ENCODE data around the gene LRSAM1. TPM values are rescaled to one million over a fixed set of nuclear protein-coding genes. Genes with fewer than 3 reads are reported as not detected.

LRSAM1 gene
- total RNA-seq, 1 donor from 2014 or later: 38.0 TPM

- Mint-ChIP-seq H3K9me3 (ENCODE audit: unreplicated experiment) (peaks cover 4% of the 10 kb centered on the region), H3K4me3 (ENCODE audit: unreplicated experiment) (no peak overlapping the region), H3K27me3 (ENCODE audit: unreplicated experiment) (no peaks in the 10 kb centered on the region), H3K27ac (ENCODE audit: unreplicated experiment) (no peak overlapping the region), H3K36me3 (ENCODE audit: unreplicated experiment) (no peaks in the 10 kb centered on the region), H3K4me1 (ENCODE audit: low read depth, unreplicated experiment) (peaks cover under 1% of the 10 kb centered on the region)
- DNase-seq: no peak
- TF ChIP-seq, protein P1, sequence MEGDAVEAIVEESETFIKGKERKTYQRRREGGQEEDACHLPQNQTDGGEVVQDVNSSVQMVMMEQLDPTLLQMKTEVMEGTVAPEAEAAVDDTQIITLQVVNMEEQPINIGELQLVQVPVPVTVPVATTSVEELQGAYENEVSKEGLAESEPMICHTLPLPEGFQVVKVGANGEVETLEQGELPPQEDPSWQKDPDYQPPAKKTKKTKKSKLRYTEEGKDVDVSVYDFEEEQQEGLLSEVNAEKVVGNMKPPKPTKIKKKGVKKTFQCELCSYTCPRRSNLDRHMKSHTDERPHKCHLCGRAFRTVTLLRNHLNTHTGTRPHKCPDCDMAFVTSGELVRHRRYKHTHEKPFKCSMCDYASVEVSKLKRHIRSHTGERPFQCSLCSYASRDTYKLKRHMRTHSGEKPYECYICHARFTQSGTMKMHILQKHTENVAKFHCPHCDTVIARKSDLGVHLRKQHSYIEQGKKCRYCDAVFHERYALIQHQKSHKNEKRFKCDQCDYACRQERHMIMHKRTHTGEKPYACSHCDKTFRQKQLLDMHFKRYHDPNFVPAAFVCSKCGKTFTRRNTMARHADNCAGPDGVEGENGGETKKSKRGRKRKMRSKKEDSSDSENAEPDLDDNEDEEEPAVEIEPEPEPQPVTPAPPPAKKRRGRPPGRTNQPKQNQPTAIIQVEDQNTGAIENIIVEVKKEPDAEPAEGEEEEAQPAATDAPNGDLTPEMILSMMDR (IDR thresholded peaks at IDR 0.05; ENCODE audit: partially characterized antibody, unreplicated experiment): no peak
These were observed 53.6 kb downstream of the LRSAM1 start for GRCh38 chr9:127504887-127505251.

DNA sequence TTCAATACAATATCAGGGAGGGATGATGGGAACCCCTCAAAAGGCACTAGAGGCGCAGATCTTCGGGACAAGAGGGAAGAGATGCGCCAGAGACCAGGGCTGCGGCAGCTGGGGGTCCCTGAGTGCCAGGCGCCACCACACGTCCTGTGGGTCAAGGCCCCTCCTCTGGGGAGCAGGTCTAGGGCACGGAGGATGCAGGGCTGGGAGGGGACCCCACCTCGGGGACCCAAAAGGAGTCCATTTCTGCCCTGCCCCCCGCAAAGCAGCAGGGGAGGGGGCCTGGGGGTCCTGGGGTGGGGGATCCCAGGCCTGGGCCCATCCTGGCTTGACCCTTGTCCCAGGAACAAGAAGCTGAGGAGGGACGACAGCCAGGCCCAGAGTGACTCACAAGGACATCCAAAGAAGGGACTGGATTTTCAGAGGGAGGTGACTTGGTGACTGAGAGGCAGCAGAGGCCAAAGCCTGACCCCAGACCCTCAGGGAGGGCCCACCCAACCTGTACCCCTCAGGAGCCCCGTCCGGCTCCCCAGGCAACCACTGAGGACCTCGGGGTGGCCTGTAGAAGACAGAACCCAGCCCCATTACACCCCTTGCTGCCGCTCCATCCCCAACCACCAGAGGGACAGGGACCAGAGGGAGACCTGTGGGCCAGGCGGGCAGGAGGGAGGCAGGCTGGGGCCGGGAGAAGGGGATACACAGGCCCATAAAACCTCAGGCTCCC is 54.2 kb downstream of the LRSAM1 start:
- H3K27me3 Mint-ChIP-seq (ENCODE audit: unreplicated experiment): no peaks in the 10 kb centered on the region
- no peak overlapping the region for H3K4me3 Mint-ChIP-seq (ENCODE audit: unreplicated experiment)
- H3K9me3 Mint-ChIP-seq (ENCODE audit: unreplicated experiment): peaks cover 4% of the 10 kb centered on the region
- DNase-seq: peak; percentile 75
- H3K27ac Mint-ChIP-seq (ENCODE audit: unreplicated experiment): no peak overlapping the region
- H3K36me3 Mint-ChIP-seq (ENCODE audit: unreplicated experiment): no peaks in the 10 kb centered on the region
- H3K4me1 Mint-ChIP-seq (ENCODE audit: low read depth, unreplicated experiment): no peaks in the 10 kb centered on the region
- TF ChIP-seq, protein P1 (IDR thresholded peaks at IDR 0.05; ENCODE audit: partially characterized antibody, unreplicated experiment): peak; percentile 60

GRCh38 chr9:127506117-127506813 is 55.0 kb downstream of the LRSAM1 start:
- TF ChIP-seq, protein P1 (IDR thresholded peaks at IDR 0.05; ENCODE audit: partially characterized antibody, unreplicated experiment): no peak
- no peak for DNase-seq
- H3K27me3 Mint-ChIP-seq (ENCODE audit: unreplicated experiment): no peaks in the 10 kb centered on the region
- H3K27ac Mint-ChIP-seq (ENCODE audit: unreplicated experiment): no peak overlapping the region
- H3K4me1 Mint-ChIP-seq (ENCODE audit: low read depth, unreplicated experiment): no peaks in the 10 kb centered on the region
- peaks cover 4% of the 10 kb centered on the region for H3K9me3 Mint-ChIP-seq (ENCODE audit: unreplicated experiment)
- H3K4me3 Mint-ChIP-seq (ENCODE audit: unreplicated experiment): no peak overlapping the region
- H3K36me3 Mint-ChIP-seq (ENCODE audit: unreplicated experiment): no peaks in the 10 kb centered on the region

- H3K27me3 Mint-ChIP-seq (ENCODE audit: unreplicated experiment): no peaks in the 10 kb centered on the region
- TF ChIP-seq, protein P1 (IDR thresholded peaks at IDR 0.05; ENCODE audit: partially characterized antibody, unreplicated experiment): no peak
- no peaks in the 10 kb centered on the region for H3K36me3 Mint-ChIP-seq (ENCODE audit: unreplicated experiment)
- H3K4me1 Mint-ChIP-seq (ENCODE audit: low read depth, unreplicated experiment): no peaks in the 10 kb centered on the region
- H3K4me3 Mint-ChIP-seq (ENCODE audit: unreplicated experiment): no peak overlapping the region
- no peak overlapping the region for H3K27ac Mint-ChIP-seq (ENCODE audit: unreplicated experiment)
- no peak for DNase-seq
- H3K9me3 Mint-ChIP-seq (ENCODE audit: unreplicated experiment): peaks cover 2% of the 10 kb centered on the region
These were observed 55.8 kb downstream of the LRSAM1 start for GRCh38 chr9:127506814-127507750.

Measured in glutamatergic neuron (in vitro differentiated cells).